PC-9 (cell line): ENCODE measurements around the gene ZBTB45.

Source experiments
- CTCF ChIP-seq: fragments of 200-600 bp; sonication (generic); conservative IDR thresholded peaks from 2 replicates; pipeline ENCODE4 v1.6.1; 2017; ENCODE audit warnings: mixed run types, antibody characterized with exemption, mild to moderate bottlenecking, moderate library complexity
- EZH2 ChIP-seq: fragments of 200-600 bp; sonication (generic); IDR thresholded peaks from 2 replicates; pipeline ENCODE4 v1.8.0; 2017; ENCODE audit warnings: antibody characterized with exemption, low read depth

GRCh38 chr19:58552655-58553054 lies 33.0 kb upstream of the ZBTB45 start:
- TF ChIP-seq CTCF, result no peak
- TF ChIP-seq EZH2, result no peak
